ENCODE results near the gene FAM167B. TPM values are rescaled to one million over a fixed set of nuclear protein-coding genes. Genes with fewer than 3 reads are reported as not detected.

FAM167B gene
- total RNA-seq, result 1 to 10 TPM; 1.6 to 1.9 TPM

DNA sequence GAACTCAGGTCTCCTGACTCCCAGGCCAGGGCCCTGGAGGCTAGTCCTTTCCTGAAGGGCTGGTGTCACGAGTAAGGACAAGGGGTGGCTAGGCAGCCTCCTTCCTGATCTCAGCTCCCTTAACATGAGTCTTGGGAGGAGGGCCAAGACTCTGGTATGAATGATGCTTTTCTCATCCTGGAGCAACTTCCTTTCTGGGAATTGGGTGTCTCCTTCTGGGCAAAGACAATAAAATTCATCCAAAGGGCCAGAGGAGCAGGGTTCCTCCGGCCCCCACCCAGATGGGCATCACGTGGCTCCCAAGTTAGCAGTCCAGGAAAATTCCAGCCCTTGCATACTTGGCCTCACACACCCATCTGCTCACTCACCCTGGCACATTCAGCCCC lies at the start of gene FAM167B:
TSS of gene FAM167B (plus strand) at position 335 of the 386 bp plus-strand sequence. CDS start 200 bp downstream, outside the sequence.
- no peak for DNase-seq
- Mint-ChIP-seq H3K27me3 (ENCODE audit: low read depth) (no peaks in the 10 kb centered on the region), H3K27ac (peak within 1 kb of the TSS; percentile 72), H3K4me3 (peak within 1 kb of the TSS; percentile 74 to 91), H3K4me1 (ENCODE audit: low read depth) (peaks cover 68% of the 10 kb centered on the region), H3K9me3 (no peaks in the 10 kb centered on the region), H3K36me3 (ENCODE audit: insufficient read depth in 2 of 2) (peaks cover 3 to 4% of the 10 kb centered on the region in 2 donors)
- no peak for ATAC-seq (replicated peaks in 1 of 2)

DNA sequence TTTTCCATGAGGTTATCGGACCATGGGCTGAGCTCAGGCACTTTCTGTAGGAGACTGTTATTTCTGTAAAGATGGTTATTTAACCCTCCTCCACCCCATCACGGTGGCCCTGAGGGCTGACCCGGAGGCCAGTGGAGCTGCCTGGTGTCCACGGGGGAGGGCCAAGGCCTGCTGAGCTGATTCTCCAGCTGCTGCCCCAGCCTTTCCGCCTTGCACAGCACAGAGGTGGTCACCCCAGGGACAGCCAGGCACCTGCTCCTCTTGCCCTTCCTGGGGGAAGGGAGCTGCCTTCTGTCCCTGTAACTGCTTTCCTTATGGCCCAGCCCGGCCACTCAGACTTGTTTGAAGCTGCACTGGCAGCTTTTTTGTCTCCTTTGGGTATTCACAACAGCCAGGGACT lies 49.2 kb upstream of the FAM167B start:
- peaks cover 89% of the 10 kb centered on the region for H3K4me1 Mint-ChIP-seq (ENCODE audit: low read depth)
- no peak overlapping the region for H3K4me3 Mint-ChIP-seq
- H3K27ac Mint-ChIP-seq, result peak overlapping the region; percentile 26
- peaks cover 8 to 23% of the 10 kb centered on the region in 2 donors for H3K36me3 Mint-ChIP-seq (ENCODE audit: insufficient read depth in 2 of 2)
- ATAC-seq (replicated peaks in 1 of 2) (no peak), DNase-seq (no peak)
- no peaks in the 10 kb centered on the region for H3K27me3 Mint-ChIP-seq (ENCODE audit: low read depth)
- no peaks in the 10 kb centered on the region for H3K9me3 Mint-ChIP-seq

DNA sequence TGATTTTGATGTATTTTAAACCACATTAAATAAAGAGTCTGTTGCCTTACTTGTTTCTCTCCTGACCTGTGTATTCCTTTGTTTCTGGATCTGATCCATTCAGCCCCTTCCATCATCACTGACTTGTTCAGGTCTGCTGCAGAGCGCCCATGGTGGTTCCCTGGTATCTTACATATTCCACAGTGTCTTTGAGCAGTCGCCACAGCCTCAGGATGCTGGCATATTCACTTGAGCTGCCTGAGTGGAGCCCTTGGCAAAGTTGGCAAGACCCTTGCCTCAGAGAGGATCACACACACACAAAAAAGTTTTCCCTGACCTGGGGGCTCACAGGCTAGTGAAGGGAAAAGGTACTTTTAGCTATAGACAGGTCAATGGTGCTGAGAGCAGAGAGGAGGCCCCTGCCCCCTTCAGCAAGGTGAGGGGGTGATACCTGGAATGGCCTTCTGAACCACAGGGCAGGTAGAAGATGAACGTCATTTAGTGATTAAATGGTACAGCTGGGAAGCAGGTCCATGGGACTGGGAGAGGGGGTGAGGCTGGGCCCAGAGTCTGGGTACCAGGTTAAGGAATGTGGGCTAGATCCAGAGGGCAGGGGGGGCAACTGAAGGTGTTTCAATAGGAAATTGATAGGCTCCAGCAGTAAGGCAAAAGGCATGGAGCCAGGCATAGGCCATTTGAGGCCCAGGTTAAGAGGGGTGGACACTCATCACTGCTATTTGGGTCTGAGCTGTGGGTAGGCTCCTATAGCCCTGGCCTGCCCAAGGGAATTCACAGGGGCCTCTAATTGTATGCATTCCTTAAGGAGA lies 48.6 kb upstream of the FAM167B start:
- Mint-ChIP-seq H3K27ac (no peak overlapping the region), H3K27me3 (ENCODE audit: low read depth) (no peaks in the 10 kb centered on the region), H3K4me1 (ENCODE audit: low read depth) (peaks cover 86% of the 10 kb centered on the region), H3K36me3 (ENCODE audit: insufficient read depth in 2 of 2) (peaks cover 8 to 17% of the 10 kb centered on the region in 2 donors), H3K4me3 (peak overlapping the region in 1 of 2 donors; percentile 24), H3K9me3 (no peaks in the 10 kb centered on the region)
- DNase-seq (no peak), ATAC-seq (replicated peaks in 1 of 2) (no peak)

- DNase-seq (no peak), ATAC-seq (replicated peaks in 1 of 2) (no peak)
- peaks cover 81% of the 10 kb centered on the region for H3K4me1 Mint-ChIP-seq (ENCODE audit: low read depth)
- H3K27me3 Mint-ChIP-seq (ENCODE audit: low read depth), result no peaks in the 10 kb centered on the region
- H3K27ac Mint-ChIP-seq, result no peak overlapping the region
- H3K36me3 Mint-ChIP-seq (ENCODE audit: insufficient read depth in 2 of 2), result peaks cover 3 to 11% of the 10 kb centered on the region in 2 donors
- no peaks in the 10 kb centered on the region for H3K9me3 Mint-ChIP-seq
- H3K4me3 Mint-ChIP-seq, result peak overlapping the region in 1 of 2 donors; percentile 90
Observed at GRCh38 chr1:32199043-32199716, 47.8 kb upstream of the FAM167B start.

DNA sequence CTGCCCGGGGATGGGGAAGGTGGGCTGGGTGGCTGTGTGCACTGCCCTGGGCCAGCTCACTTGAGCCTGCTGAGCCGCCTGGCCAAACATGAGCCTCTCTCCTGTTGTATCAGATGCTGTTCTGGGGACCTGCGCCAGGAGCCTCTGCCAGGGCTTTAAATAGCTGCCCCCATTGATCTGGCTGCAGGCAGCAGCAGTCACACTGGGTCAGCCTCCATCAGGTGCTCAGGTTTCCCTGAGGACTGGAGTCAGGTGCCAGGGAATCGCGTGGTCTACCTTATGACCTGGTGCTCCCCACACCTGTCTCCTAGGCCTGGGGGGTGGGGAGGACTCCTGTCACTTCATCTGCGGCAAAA lies 47.3 kb upstream of the FAM167B start:
- Mint-ChIP-seq H3K4me1 (ENCODE audit: low read depth) (peaks cover 78% of the 10 kb centered on the region), H3K27me3 (ENCODE audit: low read depth) (no peaks in the 10 kb centered on the region), H3K36me3 (ENCODE audit: insufficient read depth in 2 of 2) (peaks cover 2 to 8% of the 10 kb centered on the region in 2 donors), H3K4me3 (peak overlapping the region; percentile 88 to 90), H3K9me3 (no peaks in the 10 kb centered on the region), H3K27ac (no peak overlapping the region)
- ATAC-seq (replicated peaks in 1 of 2) (no peak), DNase-seq (no peak)

DNA sequence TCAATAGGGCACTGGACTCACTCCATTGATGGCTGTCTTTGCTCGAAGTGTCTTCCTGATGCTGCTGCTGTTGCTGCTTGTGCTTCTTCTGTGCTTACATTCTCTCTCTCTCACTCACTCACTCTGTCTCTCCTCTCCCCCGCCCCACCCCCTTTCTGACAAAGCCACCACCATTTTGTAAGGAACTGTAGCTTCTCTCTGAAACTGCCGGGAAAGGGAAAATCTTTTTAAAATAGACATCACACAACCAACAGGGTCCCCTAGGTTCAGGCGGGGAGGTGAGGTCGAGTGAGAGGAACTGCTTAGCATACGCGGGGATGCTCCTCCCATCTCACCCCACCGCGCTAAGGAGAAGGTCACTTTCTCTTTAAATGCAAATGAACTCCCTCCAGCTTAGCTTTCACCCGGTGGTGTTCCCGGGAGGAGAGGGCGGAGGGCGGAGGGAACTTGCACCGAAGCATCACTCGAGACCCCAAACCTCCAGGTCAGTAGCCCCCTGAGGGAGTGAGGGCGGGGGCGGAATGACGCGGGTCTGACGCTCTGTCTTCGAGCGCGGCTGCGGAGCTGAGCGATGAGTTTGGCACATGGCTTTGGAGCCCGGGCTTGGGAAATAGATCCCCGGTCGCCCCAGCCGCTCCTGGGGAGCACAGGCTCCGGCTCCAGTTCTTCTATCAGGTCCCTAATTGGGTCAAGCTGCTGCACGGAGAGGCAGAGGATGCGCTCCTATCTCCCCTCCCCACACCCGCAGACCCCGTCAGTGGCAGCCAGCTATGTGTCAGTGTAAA lies 46.6 kb upstream of the FAM167B start, which contains the start of gene CCDC28B:
TSS of gene CCDC28B (plus strand) at position 370 of the 785 bp plus-strand sequence. CDS start 1,341 bp downstream, outside the sequence.
- H3K36me3 Mint-ChIP-seq (ENCODE audit: insufficient read depth in 2 of 2), result peaks cover 0 to 7% of the 10 kb centered on the region in 2 donors
- H3K27ac Mint-ChIP-seq, result peak within 1 kb of the TSS; percentile 90
- DNase-seq (peak; percentile 45 to 56), ATAC-seq (replicated peaks in 1 of 2) (peak; percentile 42 to 48)
- H3K4me3 Mint-ChIP-seq, result peak within 1 kb of the TSS; percentile 88 to 90
- no peaks in the 10 kb centered on the region for H3K9me3 Mint-ChIP-seq
- no peaks in the 10 kb centered on the region for H3K27me3 Mint-ChIP-seq (ENCODE audit: low read depth)
- peaks cover 75% of the 10 kb centered on the region for H3K4me1 Mint-ChIP-seq (ENCODE audit: low read depth)

GRCh38 chr1:32201011-32201855 lies 45.8 kb upstream of the FAM167B start:
- Mint-ChIP-seq H3K27me3 (ENCODE audit: low read depth) (no peaks in the 10 kb centered on the region), H3K9me3 (no peaks in the 10 kb centered on the region), H3K4me1 (ENCODE audit: low read depth) (peaks cover 68% of the 10 kb centered on the region), H3K36me3 (ENCODE audit: insufficient read depth in 2 of 2) (peaks cover 0 to 6% of the 10 kb centered on the region in 2 donors), H3K4me3 (peak overlapping the region; percentile 88 to 90), H3K27ac (peak overlapping the region; percentile 90)
- DNase-seq, result peak; percentile 79 to 81
- peak; percentile 42 to 58 for ATAC-seq (replicated peaks in 1 of 2)

DNA sequence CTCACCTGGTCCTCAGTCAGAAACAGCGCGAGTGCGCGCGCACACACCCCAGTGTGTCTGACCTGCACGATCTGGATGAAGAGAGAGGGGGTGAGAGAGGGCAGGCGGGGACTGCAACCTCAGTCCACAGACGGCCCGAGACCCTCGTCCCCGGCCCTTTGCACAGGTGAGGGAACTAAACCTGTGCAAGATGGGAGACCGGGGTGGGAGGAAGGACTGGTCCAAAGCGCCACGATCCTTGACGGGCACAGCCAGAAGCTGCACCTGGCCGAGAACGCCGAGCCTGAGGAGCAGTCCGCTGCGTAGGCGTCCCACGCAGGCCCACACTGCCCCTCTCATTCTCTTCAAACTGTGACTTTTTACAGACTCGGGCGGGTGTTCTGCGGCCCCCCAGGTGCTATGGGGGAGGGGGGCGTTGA lies 42.1 kb upstream of the FAM167B start:
- no peak for DNase-seq
- ATAC-seq (replicated peaks in 1 of 2), result no peak
- Mint-ChIP-seq H3K9me3 (no peaks in the 10 kb centered on the region), H3K27ac (no peak overlapping the region), H3K27me3 (ENCODE audit: low read depth) (no peaks in the 10 kb centered on the region), H3K36me3 (ENCODE audit: insufficient read depth in 2 of 2) (peaks cover 0 to 2% of the 10 kb centered on the region in 2 donors), H3K4me1 (ENCODE audit: low read depth) (peaks cover 45% of the 10 kb centered on the region), H3K4me3 (peak overlapping the region; percentile 88 to 97)

GRCh38 chr1:32205401-32206370 lies 41.3 kb upstream of the FAM167B start, which contains the start of gene IQCC:
Gene IQCC (plus strand): TSS chr1:32205671. CDS start chr1:32205682, 11 bp downstream.
- DNase-seq (peak; percentile 88 to 90), ATAC-seq (replicated peaks in 1 of 2) (peak; percentile 82 to 85)
- H3K9me3 Mint-ChIP-seq, result no peaks in the 10 kb centered on the region
- H3K4me1 Mint-ChIP-seq (ENCODE audit: low read depth), result peaks cover 38% of the 10 kb centered on the region
- peak within 1 kb of the TSS; percentile 79 for H3K27ac Mint-ChIP-seq
- no peaks in the 10 kb centered on the region for H3K27me3 Mint-ChIP-seq (ENCODE audit: low read depth)
- peaks cover 0 to 2% of the 10 kb centered on the region in 2 donors for H3K36me3 Mint-ChIP-seq (ENCODE audit: insufficient read depth in 2 of 2)
- peak within 1 kb of the TSS; percentile 88 to 97 for H3K4me3 Mint-ChIP-seq

- no peaks in the 10 kb centered on the region for H3K9me3 Mint-ChIP-seq
- no peak overlapping the region for H3K4me3 Mint-ChIP-seq
- H3K27ac Mint-ChIP-seq, result no peak overlapping the region
- H3K4me1 Mint-ChIP-seq (ENCODE audit: low read depth), result peaks cover 24% of the 10 kb centered on the region
- H3K27me3 Mint-ChIP-seq (ENCODE audit: low read depth), result no peaks in the 10 kb centered on the region
- DNase-seq (no peak), ATAC-seq (replicated peaks in 1 of 2) (no peak)
- H3K36me3 Mint-ChIP-seq (ENCODE audit: insufficient read depth in 2 of 2), result peaks cover 0 to 2% of the 10 kb centered on the region in 2 donors
Observed at GRCh38 chr1:32208469-32208868, 38.6 kb upstream of the FAM167B start.

GRCh38 chr1:32208891-32209328 lies 38.1 kb upstream of the FAM167B start, which contains the start of gene DCDC2B:
Gene DCDC2B (plus strand): TSS chr1:32209089. CDS start chr1:32209094, 5 bp downstream.
- Mint-ChIP-seq H3K9me3 (no peaks in the 10 kb centered on the region), H3K36me3 (ENCODE audit: insufficient read depth in 2 of 2) (peaks cover 0 to 2% of the 10 kb centered on the region in 2 donors), H3K4me3 (no peak within 1 kb of the TSS), H3K4me1 (ENCODE audit: low read depth) (peaks cover 22% of the 10 kb centered on the region), H3K27me3 (ENCODE audit: low read depth) (no peaks in the 10 kb centered on the region), H3K27ac (no peak within 1 kb of the TSS)
- no peak for DNase-seq
- ATAC-seq (replicated peaks in 1 of 2), result no peak
